HK-2 (cell line): Measurements from ENCODE around the gene NENF.

ENCODE experiments used
- DNase-seq: peaks from one replicate; pipeline ENCODE4 v3.0.0-alpha.2; 2018; ENCODE audit not compliant: unreplicated experiment

Gene NENF

GRCh38 chr1:212481438-212481767 is 48.7 kb downstream of the NENF start:
- DNase-seq, result no peak

- DNase-seq, result no peak
These were observed 49.4 kb downstream of the NENF start for GRCh38 chr1:212482006-212482636.

- peak; percentile 90 for DNase-seq
These were observed 50.1 kb downstream of the NENF start for GRCh38 chr1:212482637-212483441.

- DNase-seq, result peak; percentile 81
These were observed 52.2 kb downstream of the NENF start for GRCh38 chr1:212484701-212485570.

GRCh38 chr1:212485571-212485912 is 52.8 kb downstream of the NENF start:
- no peak for DNase-seq

GRCh38 chr1:212485913-212486618 is 53.3 kb downstream of the NENF start:
- peak; percentile 95 for DNase-seq

GRCh38 chr1:212486619-212486975 is 53.9 kb downstream of the NENF start:
- DNase-seq, result no peak

- no peak for DNase-seq
These were observed 54.6 kb downstream of the NENF start for GRCh38 chr1:212487286-212487685.

- DNase-seq, result no peak
These were observed 55.2 kb downstream of the NENF start for GRCh38 chr1:212487774-212488435.

GRCh38 chr1:212488436-212489283 is 55.9 kb downstream of the NENF start:
- DNase-seq, result peak; percentile 44

- DNase-seq, result no peak
These were observed 56.7 kb downstream of the NENF start for GRCh38 chr1:212489284-212489859.

GRCh38 chr1:212490276-212490675 is 57.6 kb downstream of the NENF start:
- DNase-seq, result no peak

GRCh38 chr1:212491454-212491853 is 58.7 kb downstream of the NENF start:
- DNase-seq, result no peak
